Liver (tissue), 3 donors: ENCODE data around the gene RINL.

Source experiments
- ATF3 ChIP-seq: IDR thresholded peaks from 2 replicates; pipeline ENCODE4 v1.6.1; 2016; ENCODE audit warnings: antibody characterized with exemption
- CTCF ChIP-seq: fragments of 150-350 bp; IDR thresholded peaks from 2 replicates; pipeline ENCODE4 v1.5.1; 2017; ENCODE audit warnings: improper control_type of control experiment, low read depth, low read length; ENCODE audit not compliant: missing input control
- EGR1 ChIP-seq, 2 donors: IDR thresholded peaks; 2 replicates each; pipeline ENCODE4 v1.6.1; 2016 to 2018; ENCODE audit warnings: antibody characterized with exemption in 2 of 2, low read depth in 2 of 2
- GABPA ChIP-seq, 2 donors: IDR thresholded peaks in 1 of 2; conservative IDR thresholded peaks in 1 of 2; 2 replicates each; pipeline ENCODE4 v1.6.1; 2016; ENCODE audit warnings: antibody characterized with exemption in 2 of 2, mild to moderate bottlenecking in 1 of 2, moderate library complexity in 1 of 2
- JUND ChIP-seq, 2 donors: IDR thresholded peaks; 2 replicates each; pipeline ENCODE4 v1.6.1; 2016; ENCODE audit warnings: antibody characterized with exemption in 2 of 2
- MAX ChIP-seq: IDR thresholded peaks from 2 replicates; pipeline ENCODE4 v1.6.1; 2016; ENCODE audit warnings: antibody characterized with exemption
- RAD21 ChIP-seq, 2 donors: IDR thresholded peaks; 2 replicates each; pipeline ENCODE4 v1.6.1; 2016; ENCODE audit warnings: antibody characterized with exemption in 2 of 2, mild to moderate bottlenecking in 2 of 2
- REST ChIP-seq: IDR thresholded peaks from 2 replicates; pipeline ENCODE4 v1.6.1; 2016; ENCODE audit warnings: antibody characterized with exemption, mild to moderate bottlenecking
- RXRA ChIP-seq, 2 donors: IDR thresholded peaks; 2 replicates each; pipeline ENCODE4 v1.6.1; 2017 to 2018; ENCODE audit warnings: antibody characterized with exemption in 2 of 2, mild to moderate bottlenecking in 1 of 2
- SP1 ChIP-seq: IDR thresholded peaks from 2 replicates; pipeline ENCODE4 v1.6.1; 2018; ENCODE audit warnings: antibody characterized with exemption, mild to moderate bottlenecking
- TAF1 ChIP-seq: conservative IDR thresholded peaks from 2 replicates; pipeline ENCODE4 v1.6.1; 2016; ENCODE audit warnings: antibody characterized with exemption, mild to moderate bottlenecking
- YY1 ChIP-seq: IDR thresholded peaks from 2 replicates; pipeline ENCODE4 v1.6.1; 2016; ENCODE audit warnings: antibody characterized with exemption, mild to moderate bottlenecking
- donor health status: healthy.
- donor health status: healthy.

GRCh38 chr19:38875656-38876395, 2.2 kb downstream of the RINL start:
- TF ChIP-seq CTCF (no peak), EGR1 (IDR thresholded peaks at IDR 0.05; ENCODE audit: low read depth in 2 of 2) (no peak), JUND (IDR thresholded peaks at IDR 0.05) (no peak), ATF3 (no peak), YY1 (no peak), MAX (no peak), SP1 (no peak), RXRA (IDR thresholded peaks at IDR 0.05) (no peak), TAF1 (no peak), GABPA (IDR thresholded peaks at IDR 0.05 in 1 of 2, conservative IDR thresholded peaks at IDR 0.05 in 1 of 2) (no peak), RAD21 (IDR thresholded peaks at IDR 0.05) (no peak), REST (no peak)
